Keratinocyte (primary cell): ENCODE results near the gene EEF1AKMT2. TPM values are rescaled to one million over a fixed set of nuclear protein-coding genes. Genes with fewer than 3 reads are reported as not detected.

Experiments
- DNase-seq: peaks from one replicate; pipeline ENCODE4 v3.0.0-alpha.2; 2011; ENCODE audit warnings: low read depth, missing footprints, low spot score
- FAIRE-seq: peaks from 2 replicates; lab custom pipeline; 2011; peaks lifted over from hg19 to GRCh38; lab: Jason Lieb, UNC
- H2AFZ ChIP-seq: 2 replicates; pipeline ENCODE4 v1.6.0; 2012; ENCODE audit warnings: low read length, control low read depth, inconsistent platforms; ENCODE audit not compliant: control insufficient read depth
- H3K27ac ChIP-seq: 2 replicates; pipeline ENCODE4 v1.5.1; 2011; ENCODE audit warnings: low read length; ENCODE audit not compliant: control insufficient read depth, insufficient read depth
- H3K27me3 ChIP-seq: 3 replicates; pipeline ENCODE4 v1.6.0; 2011; ENCODE audit warnings: low read length; ENCODE audit not compliant: control insufficient read depth, insufficient read depth; ENCODE audit errors: extremely low read depth
- H3K36me3 ChIP-seq, 2 experiments: 2 replicates in 1 of 2; 3 replicates in 1 of 2; pipeline ENCODE4 v1.5.1; 2011; ENCODE audit warnings: low read length in 2 of 2, mild to moderate bottlenecking in 1 of 2; ENCODE audit not compliant: control insufficient read depth in 2 of 2, insufficient read depth in 2 of 2; ENCODE audit errors: extremely low read depth in 1 of 2
- H3K4me1 ChIP-seq: 3 replicates; pipeline ENCODE4 v1.5.1; 2011; ENCODE audit warnings: low read length; ENCODE audit not compliant: control insufficient read depth, insufficient read depth; ENCODE audit errors: extremely low read depth
- H3K4me2 ChIP-seq: 3 replicates; pipeline ENCODE4 v1.6.0; 2011; ENCODE audit warnings: low read depth, low read length; ENCODE audit not compliant: control insufficient read depth, insufficient read depth; ENCODE audit errors: extremely low read depth
- H3K4me3 ChIP-seq, 3 experiments: fragments of 200-600 bp in 1 of 3; sonication (generic) in 1 of 3; 2 replicates in 2 of 3; 3 replicates in 1 of 3; pipeline ENCODE4 v1.5.1; 2011 to 2016; ENCODE audit warnings: low read length in 3 of 3, mild to moderate bottlenecking in 3 of 3, control low read depth in 2 of 3, inconsistent platforms in 1 of 3, low read depth in 1 of 3, mixed read lengths in 1 of 3, mixed run types in 1 of 3, moderate library complexity in 1 of 3; ENCODE audit not compliant: control insufficient read depth in 2 of 3, insufficient read depth in 2 of 3; ENCODE audit errors: extremely low read depth in 1 of 3
- H3K79me2 ChIP-seq: 2 replicates; pipeline ENCODE4 v1.6.0; 2012; ENCODE audit warnings: low read length; ENCODE audit not compliant: control insufficient read depth, insufficient read depth
- H3K9ac ChIP-seq: 3 replicates; pipeline ENCODE4 v1.6.0; 2011; ENCODE audit warnings: low read length; ENCODE audit not compliant: control insufficient read depth, insufficient read depth; ENCODE audit errors: extremely low read depth
- H3K9me1 ChIP-seq: 3 replicates; pipeline ENCODE4 v1.6.0; 2011; ENCODE audit warnings: low read length; ENCODE audit not compliant: control insufficient read depth, insufficient read depth; ENCODE audit errors: extremely low read depth
- H3K9me3 ChIP-seq: 2 replicates; pipeline ENCODE4 v1.5.1; 2012; ENCODE audit warnings: low read depth, low read length; ENCODE audit not compliant: control insufficient read depth
- H4K20me1 ChIP-seq: 3 replicates; pipeline ENCODE4 v1.6.0; 2011; ENCODE audit warnings: low read length; ENCODE audit not compliant: control insufficient read depth, insufficient read depth; ENCODE audit errors: extremely low read depth
- CTCF ChIP-seq, 3 experiments: IDR thresholded peaks in 1 of 3; conservative IDR thresholded peaks in 1 of 3; optimal IDR thresholded peaks in 1 of 3; 2 replicates in 2 of 3; 3 replicates in 1 of 3; pipeline versions ENCODE3 to v1.5.1; 2011; ENCODE audit warnings: low read length in 3 of 3, mild to moderate bottlenecking in 3 of 3, moderate library complexity in 2 of 3, control low read depth in 1 of 3, inconsistent platforms in 1 of 3; ENCODE audit not compliant: insufficient read depth in 2 of 3; ENCODE audit errors: extremely low read depth in 1 of 3
- EZH2 ChIP-seq: IDR thresholded peaks from one replicate; pipeline ENCODE4 v1.6.1; 2012; ENCODE audit warnings: inconsistent platforms, mild to moderate bottlenecking, low read length, moderate library complexity
- dilution Hi-C: fragments of 300-500 bp; cut with MboI; formaldehyde crosslinking; loops from one replicate; pipeline ENCODE4 v1.7.0; 2020; ENCODE audit warnings: low sequenced_read_pairs; ENCODE audit not compliant: extremely low pct_ligation_motif_present
- polyA plus RNA-seq, 5 experiments: library from polyadenylated mRNA; depleted of rRNA in 3 of 5; stranded (reverse) in 3 of 5; stranded (forward) in 1 of 5; unstranded in 1 of 5; fragments of >200 nt; gene quantifications; 1 replicate in 1 of 5; 2 replicates in 3 of 5; 3 replicates in 1 of 5; pipeline versions ENCODE4 v1.2.1 to v1.2.3, GENCODE V29; 2011 to 2012; ENCODE audit warnings: missing spikeins in 2 of 5, low read depth in 1 of 5, low replicate concordance in 1 of 5

Gene EEF1AKMT2
- polyA plus RNA-seq, 1 donor (not counting 4 experiments of a cell fraction or from before 2014, with no cell fraction given) = 19.1 TPM

- H3K4me3 ChIP-seq = no peak overlapping the region
- peaks cover 0 to 4% of the 10 kb centered on the region in 2 experiments for H3K36me3 ChIP-seq
- H3K9me3 ChIP-seq = no peaks in the 10 kb centered on the region
- peak overlapping the region; percentile 77 for H3K27ac ChIP-seq
- peaks cover 61% of the 10 kb centered on the region for H3K4me1 ChIP-seq
- peak overlapping the region; percentile 4 for H3K9ac ChIP-seq
- H3K9me1 ChIP-seq = no peaks in the 10 kb centered on the region
- H3K4me2 ChIP-seq = peak overlapping the region; percentile 45
- peaks cover 15% of the 10 kb centered on the region for H3K79me2 ChIP-seq
- TF ChIP-seq EZH2 (no peak), CTCF (optimal IDR thresholded peaks at IDR 0.05 in 1 of 3, IDR thresholded peaks at IDR 0.05 in 1 of 3, conservative IDR thresholded peaks at IDR 0.05 in 1 of 3; ENCODE audit: extremely low read depth in 1 of 3, insufficient read depth in 2 of 3, low read length in 3 of 3) (no peak)
- no peak overlapping the region for H2AFZ ChIP-seq
- no peaks in the 10 kb centered on the region for H4K20me1 ChIP-seq
- FAIRE-seq (no peak), DNase-seq (no peak)
- dilution Hi-C loops = no loop called here
- H3K27me3 ChIP-seq = no peaks in the 10 kb centered on the region
Measured at GRCh38 chr10:124745252-124745651, 46.4 kb downstream of the EEF1AKMT2 start.

- TF ChIP-seq CTCF (optimal IDR thresholded peaks at IDR 0.05 in 1 of 3, IDR thresholded peaks at IDR 0.05 in 1 of 3, conservative IDR thresholded peaks at IDR 0.05 in 1 of 3; ENCODE audit: extremely low read depth in 1 of 3, insufficient read depth in 2 of 3, low read length in 3 of 3) (peak in 1 of 3 experiments; percentile 25), EZH2 (no peak)
- Histone ChIP-seq H2AFZ (no peak within 1 kb of the TSS), H3K36me3 (peaks cover 0 to 4% of the 10 kb centered on the region in 2 experiments), H3K79me2 (peaks cover 23% of the 10 kb centered on the region), H3K4me3 (peak within 1 kb of the TSS; percentile 77 to 90 (median 87)), H3K4me2 (peak within 1 kb of the TSS; percentile 98), H3K9me1 (no peaks in the 10 kb centered on the region), H3K4me1 (peaks cover 70% of the 10 kb centered on the region), H3K27ac (peak within 1 kb of the TSS; percentile 77), H3K9me3 (no peaks in the 10 kb centered on the region), H3K9ac (peak within 1 kb of the TSS; percentile 83), H4K20me1 (no peaks in the 10 kb centered on the region), H3K27me3 (no peaks in the 10 kb centered on the region)
- FAIRE-seq = peak; percentile 67
- dilution Hi-C loops = no loop called here
- no peak for DNase-seq
Measured at GRCh38 chr10:124744102-124745050, 47.3 kb downstream of the EEF1AKMT2 start, which contains the start of gene FAM53B. Gene FAM53B (minus strand): TSS chr10:124744378. CDS start chr10:124706713, 37,665 bp downstream.
